Chondrocyte (in vitro differentiated cells): ENCODE results near the gene AKAP13. TPM values are rescaled to one million over a fixed set of nuclear protein-coding genes. Genes with fewer than 3 reads are reported as not detected.
A peak's percentile ranks its signal among the peaks of the same experiment; 100 is the strongest.

Experiments
- DNase-seq: peaks from one replicate; pipeline ENCODE4 v3.0.0; 2021; ENCODE audit warnings: mixed read lengths, low spot score
- H3K27ac Mint-ChIP-seq: one replicate; pipeline ENCODE4 v1.8.0; 2021; ENCODE audit warnings: mild to moderate bottlenecking, moderate library complexity, mixed read lengths; ENCODE audit not compliant: unreplicated experiment
- H3K27me3 Mint-ChIP-seq: 2 replicates; pipeline ENCODE4 v1.8.0; 2021; ENCODE audit warnings: low read depth, mixed read lengths
- H3K36me3 Mint-ChIP-seq: 2 replicates; pipeline ENCODE4 v1.8.0; 2021; ENCODE audit warnings: low read depth, mixed read lengths
- H3K4me1 Mint-ChIP-seq: 2 replicates; pipeline ENCODE4 v1.8.0; 2021; ENCODE audit warnings: low read depth, mild to moderate bottlenecking, mixed read lengths
- H3K4me3 Mint-ChIP-seq: one replicate; pipeline ENCODE4 v1.8.0; 2021; ENCODE audit warnings: mild to moderate bottlenecking, moderate library complexity, mixed read lengths; ENCODE audit not compliant: unreplicated experiment
- H3K9me3 Mint-ChIP-seq: 2 replicates; pipeline ENCODE4 v1.8.0; 2021; ENCODE audit warnings: low read depth, mixed read lengths
- total RNA-seq: library from RNA; stranded (reverse); gene quantifications from 3 replicates; pipeline ENCODE4 v1.2.1, GENCODE V29; 2021
- TF ChIP-seq, protein P1 (sequence below): fragments of 200-600 bp; sonication (generic); IDR thresholded peaks from 2 replicates; pipeline ENCODE4 v1.5.0; 2021; ENCODE audit warnings: antibody characterized with exemption, mild to moderate bottlenecking, moderate library complexity

Gene AKAP13
- total RNA-seq, 1 donor from 2014 or later: 80.6 TPM

- DNase-seq: no peak
- H3K4me1 Mint-ChIP-seq: peaks cover 12% of the 10 kb centered on the region
- H3K27ac Mint-ChIP-seq: no peak overlapping the region
- TF ChIP-seq, protein P1, sequence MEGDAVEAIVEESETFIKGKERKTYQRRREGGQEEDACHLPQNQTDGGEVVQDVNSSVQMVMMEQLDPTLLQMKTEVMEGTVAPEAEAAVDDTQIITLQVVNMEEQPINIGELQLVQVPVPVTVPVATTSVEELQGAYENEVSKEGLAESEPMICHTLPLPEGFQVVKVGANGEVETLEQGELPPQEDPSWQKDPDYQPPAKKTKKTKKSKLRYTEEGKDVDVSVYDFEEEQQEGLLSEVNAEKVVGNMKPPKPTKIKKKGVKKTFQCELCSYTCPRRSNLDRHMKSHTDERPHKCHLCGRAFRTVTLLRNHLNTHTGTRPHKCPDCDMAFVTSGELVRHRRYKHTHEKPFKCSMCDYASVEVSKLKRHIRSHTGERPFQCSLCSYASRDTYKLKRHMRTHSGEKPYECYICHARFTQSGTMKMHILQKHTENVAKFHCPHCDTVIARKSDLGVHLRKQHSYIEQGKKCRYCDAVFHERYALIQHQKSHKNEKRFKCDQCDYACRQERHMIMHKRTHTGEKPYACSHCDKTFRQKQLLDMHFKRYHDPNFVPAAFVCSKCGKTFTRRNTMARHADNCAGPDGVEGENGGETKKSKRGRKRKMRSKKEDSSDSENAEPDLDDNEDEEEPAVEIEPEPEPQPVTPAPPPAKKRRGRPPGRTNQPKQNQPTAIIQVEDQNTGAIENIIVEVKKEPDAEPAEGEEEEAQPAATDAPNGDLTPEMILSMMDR: no peak
- no peaks in the 10 kb centered on the region for H3K9me3 Mint-ChIP-seq
- H3K4me3 Mint-ChIP-seq: no peak overlapping the region
- no peaks in the 10 kb centered on the region for H3K27me3 Mint-ChIP-seq
- peaks cover 20% of the 10 kb centered on the region for H3K36me3 Mint-ChIP-seq
Observed at GRCh38 chr15:85748729-85749128, 368.3 kb downstream of the AKAP13 start.

- Mint-ChIP-seq H3K4me1 (peaks cover 12% of the 10 kb centered on the region), H3K27me3 (no peaks in the 10 kb centered on the region), H3K9me3 (no peaks in the 10 kb centered on the region), H3K27ac (no peak overlapping the region), H3K4me3 (no peak overlapping the region), H3K36me3 (peaks cover 17% of the 10 kb centered on the region)
- TF ChIP-seq, protein P1: no peak
- DNase-seq: no peak
Observed at GRCh38 chr15:85749261-85750151, 369.1 kb downstream of the AKAP13 start.

DNA sequence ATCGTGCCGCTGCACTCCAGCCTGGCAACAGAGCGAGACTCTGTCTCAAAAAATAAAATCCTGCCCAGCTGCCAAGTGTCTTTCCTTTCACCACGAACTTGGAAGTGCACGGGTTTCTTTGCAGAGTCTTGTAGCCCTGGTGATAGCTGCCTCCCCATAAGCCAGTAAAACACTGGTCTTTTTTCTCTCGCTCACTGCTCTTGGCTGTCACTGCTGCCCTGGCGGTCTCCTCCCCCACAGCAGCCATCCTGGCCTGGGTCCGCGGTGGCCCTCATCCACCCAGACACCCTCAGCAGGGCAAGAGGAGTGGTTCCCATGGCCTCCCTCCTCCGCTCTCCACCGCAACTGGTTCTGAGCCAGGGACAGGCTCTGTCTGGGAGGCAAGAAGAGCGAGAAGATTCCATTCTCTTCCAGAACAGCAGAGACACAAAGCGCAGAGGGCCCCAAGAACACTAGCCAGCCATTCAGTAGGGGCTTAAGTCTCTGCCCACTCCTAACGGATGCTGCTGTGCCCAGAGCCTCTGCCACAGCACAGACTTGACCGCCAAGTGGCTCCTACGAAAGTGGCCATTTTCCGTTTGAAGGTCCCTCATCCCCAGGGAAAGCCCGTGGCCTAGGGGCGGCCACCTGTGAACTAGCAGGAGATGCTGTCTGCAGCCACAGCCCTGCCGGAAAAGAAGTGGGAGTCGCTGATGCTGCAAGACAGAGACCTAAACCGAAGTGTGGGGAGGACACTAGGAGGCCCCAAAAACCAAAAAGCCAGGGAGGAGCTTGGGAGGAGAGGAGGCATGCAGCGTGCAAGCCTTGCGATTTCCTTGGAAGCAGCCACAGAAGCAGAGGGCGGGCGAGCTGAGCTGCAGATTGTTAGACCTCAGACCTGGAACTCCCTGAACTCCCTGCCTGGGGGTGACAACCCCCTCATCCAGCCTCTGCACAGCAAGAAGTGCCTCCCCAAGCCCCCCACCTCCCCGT is 370.2 kb downstream of the AKAP13 start:
- H3K4me3 Mint-ChIP-seq: no peak overlapping the region
- no peaks in the 10 kb centered on the region for H3K9me3 Mint-ChIP-seq
- H3K36me3 Mint-ChIP-seq: peaks cover 10% of the 10 kb centered on the region
- peak overlapping the region; percentile 41 for H3K27ac Mint-ChIP-seq
- no peaks in the 10 kb centered on the region for H3K27me3 Mint-ChIP-seq
- H3K4me1 Mint-ChIP-seq: peaks cover 12% of the 10 kb centered on the region
- TF ChIP-seq, protein P1: no peak
- DNase-seq: no peak

DNA sequence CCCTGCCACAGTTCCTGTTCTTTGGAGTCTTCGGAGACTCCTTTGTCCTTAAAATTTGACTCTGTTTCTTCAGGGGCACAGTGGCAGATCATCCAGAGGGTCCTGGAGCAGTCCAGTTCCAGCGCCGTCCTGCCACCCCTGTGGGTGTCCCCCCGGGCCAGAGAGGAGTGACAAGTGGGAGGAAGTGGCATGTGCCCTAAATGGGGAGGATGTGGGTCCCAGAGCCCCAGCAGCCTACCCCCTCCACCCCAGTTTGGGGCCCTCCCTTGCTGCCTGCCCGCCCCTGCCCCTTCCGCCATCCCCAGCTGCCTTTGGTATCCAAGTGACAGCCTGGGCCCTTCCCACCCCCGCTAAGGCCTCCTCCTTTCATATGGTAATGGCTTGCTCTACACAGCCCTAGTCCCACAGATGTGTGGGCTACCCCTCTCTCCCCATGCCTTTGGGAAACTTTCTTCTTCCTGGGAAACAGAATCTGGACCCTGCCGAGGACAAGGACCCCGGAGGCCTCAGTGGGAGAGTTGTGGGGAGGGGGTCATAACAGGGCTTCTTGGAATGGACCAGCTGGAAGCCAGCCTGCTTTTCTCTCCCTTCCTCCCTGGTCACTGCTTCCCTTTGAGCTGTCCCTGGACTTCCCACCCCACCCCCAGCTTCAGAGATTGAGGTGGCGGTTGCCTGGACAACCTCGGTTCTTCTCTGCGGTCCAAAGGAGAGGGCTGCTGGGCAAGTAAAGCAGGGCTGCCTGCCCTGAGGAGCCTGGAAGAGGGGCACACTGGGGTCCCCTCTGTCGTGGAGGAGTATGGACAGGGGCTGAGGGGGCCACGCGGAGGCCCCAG is 371.1 kb downstream of the AKAP13 start:
- no peak overlapping the region for H3K4me3 Mint-ChIP-seq
- no peaks in the 10 kb centered on the region for H3K27me3 Mint-ChIP-seq
- DNase-seq: no peak
- peaks cover 12% of the 10 kb centered on the region for H3K4me1 Mint-ChIP-seq
- peaks cover 6% of the 10 kb centered on the region for H3K36me3 Mint-ChIP-seq
- no peak overlapping the region for H3K27ac Mint-ChIP-seq
- TF ChIP-seq, protein P1: no peak
- H3K9me3 Mint-ChIP-seq: no peaks in the 10 kb centered on the region
